Fibroblast of lung (primary cell): ENCODE measurements around the gene EIF2B5. TPM values are rescaled to one million over a fixed set of nuclear protein-coding genes. Genes with fewer than 3 reads are reported as not detected.

Experiments
- DNase-seq, 2 donors: peaks; one replicate each; pipeline versions ENCODE4 v3.0.0 to v3.0.0-alpha.2; 2010; ENCODE audit warnings: low read depth in 2 of 2
- H2AFZ ChIP-seq: 2 replicates; pipeline ENCODE4 v1.5.1; 2012; ENCODE audit warnings: low read length, control low read depth, inconsistent platforms
- H3K27ac ChIP-seq: 2 replicates; pipeline ENCODE4 v1.5.1; 2011; ENCODE audit warnings: low read length, control low read depth; ENCODE audit not compliant: insufficient read depth
- H3K27me3 ChIP-seq: 2 replicates; pipeline ENCODE4 v1.5.1; 2011; ENCODE audit warnings: mild to moderate bottlenecking, low read length; ENCODE audit not compliant: control insufficient read depth, insufficient read depth
- H3K36me3 ChIP-seq: 2 replicates; pipeline ENCODE4 v1.5.1; 2011; ENCODE audit warnings: low read length; ENCODE audit not compliant: control insufficient read depth, insufficient read depth
- H3K4me1 ChIP-seq: 2 replicates; pipeline ENCODE4 v1.5.1; 2011; ENCODE audit warnings: low read length; ENCODE audit not compliant: control insufficient read depth, insufficient read depth; ENCODE audit errors: extremely low read depth
- H3K4me2 ChIP-seq: 2 replicates; pipeline ENCODE4 v1.5.1; 2011; ENCODE audit warnings: low read length, control low read depth; ENCODE audit not compliant: insufficient read depth; ENCODE audit errors: extremely low read depth
- H3K4me3 ChIP-seq, 4 experiments: fragments of 200-600 bp in 1 of 4; sonication (generic) in 1 of 4; replicated peaks in 1 of 4; 2 replicates each; pipeline ENCODE4 v1.5.1; 2011 to 2016; ENCODE audit warnings: low read length in 4 of 4, low read depth in 3 of 4, mild to moderate bottlenecking in 3 of 4, control low read depth in 2 of 4, inconsistent platforms in 1 of 4, mixed read lengths in 1 of 4; ENCODE audit not compliant: insufficient read depth in 1 of 4; ENCODE audit errors: control extremely low read depth in 1 of 4
- H3K79me2 ChIP-seq: 2 replicates; pipeline ENCODE4 v1.5.1; 2012; ENCODE audit warnings: mild to moderate bottlenecking, low read length, inconsistent platforms; ENCODE audit not compliant: control insufficient read depth, insufficient read depth
- H3K9ac ChIP-seq: 2 replicates; pipeline ENCODE4 v1.5.1; 2011; ENCODE audit warnings: mild to moderate bottlenecking, low read length, control low read depth; ENCODE audit not compliant: insufficient read depth
- H3K9me3 ChIP-seq: 2 replicates; pipeline ENCODE4 v1.5.1; 2012; ENCODE audit warnings: low read depth, low read length; ENCODE audit not compliant: control insufficient read depth, insufficient read depth
- H4K20me1 ChIP-seq: 2 replicates; pipeline ENCODE4 v1.5.1; 2011; ENCODE audit warnings: low read length; ENCODE audit not compliant: control insufficient read depth, insufficient read depth; ENCODE audit errors: extremely low read depth
- CTCF ChIP-seq, 2 donors: IDR thresholded peaks in 1 of 2; conservative IDR thresholded peaks in 1 of 2; 1 replicate in 1 of 2; 2 replicates in 1 of 2; pipeline ENCODE4 v1.5.1; 2011 to 2012; ENCODE audit warnings: low read length in 2 of 2, control low read depth in 1 of 2, inconsistent platforms in 1 of 2, low read depth in 1 of 2, mild to moderate bottlenecking in 1 of 2
- EZH2 ChIP-seq: IDR thresholded peaks from 2 replicates; pipeline ENCODE4 v1.5.1; 2012; ENCODE audit warnings: low read length, control low read depth, mild to moderate bottlenecking; ENCODE audit errors: missing control alignments
- polyA plus RNA-seq, 2 donors: library from polyadenylated mRNA; depleted of rRNA in 1 of 2; stranded (reverse) in 1 of 2; unstranded in 1 of 2; fragments of >200 nt; gene quantifications; 2 replicates each; pipeline ENCODE4 v1.2.1, GENCODE V29; 2011 to 2012; ENCODE audit warnings: missing spikeins in 1 of 2
- total RNA-seq: library from RNA; depleted of rRNA; stranded (reverse); fragments of >200 nt; gene quantifications from 2 replicates; pipeline ENCODE4 v1.2.1, GENCODE V29; 2014

Gene EIF2B5
- total and polyA plus RNA-seq, 2 donors (not counting 1 experiment from before 2014, with no cell fraction given) = 23.8 to 26.9 TPM

GRCh38 chr3:184096811-184097383 is 38.3 kb upstream of the EIF2B5 start, which contains the start of gene HTR3E:
Gene HTR3E, plus strand, starts transcription at chr3:184097064. Its CDS starts 466 bp downstream, at chr3:184097530.
- no peaks in the 10 kb centered on the region for H3K36me3 ChIP-seq
- no peak within 1 kb of the TSS for H2AFZ ChIP-seq
- H3K4me3 ChIP-seq = no peak within 1 kb of the TSS
- H3K79me2 ChIP-seq = no peaks in the 10 kb centered on the region
- H3K9ac ChIP-seq = no peak within 1 kb of the TSS
- no peak for DNase-seq
- H3K27me3 ChIP-seq = no peaks in the 10 kb centered on the region
- H3K4me2 ChIP-seq = no peak within 1 kb of the TSS
- no peaks in the 10 kb centered on the region for H3K9me3 ChIP-seq
- no peaks in the 10 kb centered on the region for H3K4me1 ChIP-seq
- H3K27ac ChIP-seq = no peak within 1 kb of the TSS
- TF ChIP-seq CTCF (conservative IDR thresholded peaks at IDR 0.05 in 1 of 2, IDR thresholded peaks at IDR 0.05 in 1 of 2; ENCODE audit: low read depth in 1 of 2, low read length in 2 of 2) (no peak), EZH2 (no peak)
- H4K20me1 ChIP-seq = no peaks in the 10 kb centered on the region

GRCh38 chr3:184097556-184097955 is 37.6 kb upstream of the EIF2B5 start:
- TF ChIP-seq EZH2 (no peak), CTCF (conservative IDR thresholded peaks at IDR 0.05 in 1 of 2, IDR thresholded peaks at IDR 0.05 in 1 of 2; ENCODE audit: low read depth in 1 of 2, low read length in 2 of 2) (no peak)
- H3K4me2 ChIP-seq = no peak overlapping the region
- H3K36me3 ChIP-seq = no peaks in the 10 kb centered on the region
- H3K4me3 ChIP-seq = no peak overlapping the region
- H3K4me1 ChIP-seq = no peaks in the 10 kb centered on the region
- H3K9ac ChIP-seq = no peak overlapping the region
- no peaks in the 10 kb centered on the region for H3K9me3 ChIP-seq
- no peaks in the 10 kb centered on the region for H3K79me2 ChIP-seq
- H3K27ac ChIP-seq = no peak overlapping the region
- H4K20me1 ChIP-seq = no peaks in the 10 kb centered on the region
- H2AFZ ChIP-seq = no peak overlapping the region
- DNase-seq = no peak
- H3K27me3 ChIP-seq = no peaks in the 10 kb centered on the region

GRCh38 chr3:184099806-184100686 is 35.1 kb upstream of the EIF2B5 start:
- Histone ChIP-seq H2AFZ (no peak overlapping the region), H3K27ac (no peak overlapping the region), H3K4me2 (no peak overlapping the region), H3K9me3 (no peaks in the 10 kb centered on the region), H3K4me1 (no peaks in the 10 kb centered on the region), H3K36me3 (no peaks in the 10 kb centered on the region), H3K4me3 (no peak overlapping the region), H4K20me1 (no peaks in the 10 kb centered on the region), H3K27me3 (no peaks in the 10 kb centered on the region), H3K79me2 (no peaks in the 10 kb centered on the region), H3K9ac (no peak overlapping the region)
- no peak for DNase-seq
- TF ChIP-seq EZH2 = no peak
- TF ChIP-seq CTCF (conservative IDR thresholded peaks at IDR 0.05 in 1 of 2, IDR thresholded peaks at IDR 0.05 in 1 of 2; ENCODE audit: low read depth in 1 of 2, low read length in 2 of 2) = no peak
